ENCODE data around the gene DNM3.

DNM3 gene

DNA sequence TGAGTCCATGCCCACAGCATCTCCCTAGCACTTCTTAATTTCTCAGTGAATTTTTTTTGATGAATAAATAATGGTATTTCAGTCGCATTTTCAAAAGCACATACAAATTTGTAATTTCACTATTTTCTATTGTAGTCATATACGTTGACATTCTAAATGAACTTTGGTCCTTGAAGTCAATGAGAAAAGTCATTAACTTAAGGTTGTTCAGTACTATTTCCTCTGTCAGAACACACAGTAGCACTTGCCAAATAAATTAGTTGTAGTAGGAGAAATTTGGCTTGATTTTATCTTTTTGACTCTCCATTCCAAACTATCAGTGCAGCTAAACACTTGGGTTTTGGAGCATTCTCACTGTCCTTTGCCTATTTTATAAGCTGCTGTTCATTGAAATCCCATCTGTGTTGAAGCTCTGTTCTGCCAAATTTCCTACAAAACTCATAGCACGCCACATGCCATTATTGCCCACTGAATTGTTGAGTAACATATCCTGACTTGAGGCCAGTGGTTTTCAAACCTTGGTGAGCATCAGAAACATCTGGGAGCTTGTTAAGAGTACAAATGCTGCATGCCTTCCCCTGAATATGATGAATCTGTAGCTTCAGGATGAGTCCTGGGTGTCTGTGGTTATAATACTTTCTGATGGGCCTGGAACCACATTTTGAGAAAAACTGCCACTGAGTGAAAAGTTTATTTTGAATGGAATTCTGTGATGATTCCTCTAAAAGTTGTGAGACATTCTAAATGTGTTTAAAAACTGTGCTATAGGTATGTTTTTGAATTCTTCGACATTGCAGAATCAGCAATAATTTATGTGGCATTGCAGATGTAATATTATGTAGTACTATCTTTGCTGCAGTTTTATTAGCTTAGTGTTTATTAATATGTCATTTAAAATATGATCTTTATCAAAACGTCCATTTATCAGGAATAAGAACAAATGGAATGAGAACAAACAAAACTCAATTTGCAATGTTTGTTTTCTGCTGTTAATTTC is 78.9 kb downstream of the DNM3 start:
- DNase-seq (ENCODE audit: low read depth, low spot score), result no peak

DNA sequence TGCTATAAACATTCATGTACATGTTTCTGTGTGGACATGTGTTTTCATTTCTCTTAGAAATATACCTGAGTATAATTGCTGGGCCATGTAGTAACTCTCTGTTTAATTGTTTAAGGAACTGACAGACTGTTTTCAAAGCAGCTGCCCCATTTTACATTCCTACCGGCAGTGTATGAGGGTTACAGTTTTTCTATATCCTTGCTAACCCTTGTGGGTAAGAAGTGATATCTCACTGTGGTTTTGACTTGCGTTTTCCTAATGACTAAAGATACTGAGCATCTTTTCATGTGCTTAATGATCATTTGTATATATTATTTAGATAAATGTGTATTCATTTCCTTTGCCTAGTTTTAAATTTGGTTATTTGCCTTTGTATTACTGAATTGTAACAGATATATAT is 81.7 kb downstream of the DNM3 start:
- DNase-seq (ENCODE audit: low read depth, low spot score), result no peak

DNA sequence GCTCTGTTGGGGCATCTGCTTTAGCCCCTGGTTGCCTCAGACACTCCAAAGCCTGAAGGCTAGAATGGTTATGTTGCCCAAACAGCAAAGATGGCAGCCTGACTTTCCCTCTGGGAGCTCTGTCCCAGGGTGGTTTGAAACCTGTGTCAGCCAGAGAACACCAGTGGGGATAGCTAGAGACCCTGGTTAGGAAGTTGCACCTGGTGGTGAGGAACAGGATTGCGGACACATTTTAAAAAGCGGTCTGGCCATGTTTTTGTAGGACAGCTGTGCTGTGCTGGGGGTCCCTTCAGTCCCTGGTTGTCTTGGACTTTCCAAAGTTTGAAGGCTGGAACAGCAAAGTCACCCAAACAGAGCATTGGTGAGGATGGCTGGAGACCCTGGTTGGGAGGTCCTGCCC is 87.8 kb downstream of the DNM3 start:
- no peak for DNase-seq (ENCODE audit: low read depth, low spot score)

DNA sequence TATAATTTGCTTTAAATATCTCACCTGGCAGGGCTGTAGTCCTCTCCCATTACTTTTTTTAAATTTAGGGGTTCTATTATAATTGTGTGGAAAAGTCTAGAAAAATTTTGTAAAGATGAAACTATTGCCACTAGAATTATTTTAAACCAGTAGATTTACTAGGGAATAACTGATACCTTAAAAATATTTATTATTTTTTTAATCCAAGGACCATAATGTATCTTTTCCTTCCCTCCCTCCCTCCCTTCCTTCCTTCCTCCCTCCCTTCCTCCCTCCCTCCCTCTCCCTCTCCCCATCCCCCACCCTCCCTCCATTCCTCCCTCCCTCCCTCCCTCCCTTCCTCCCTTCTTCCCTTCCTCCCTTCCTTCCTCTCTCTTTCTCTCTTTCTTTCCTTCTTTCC is 90.5 kb downstream of the DNM3 start:
- no peak for DNase-seq (ENCODE audit: low read depth, low spot score)

DNA sequence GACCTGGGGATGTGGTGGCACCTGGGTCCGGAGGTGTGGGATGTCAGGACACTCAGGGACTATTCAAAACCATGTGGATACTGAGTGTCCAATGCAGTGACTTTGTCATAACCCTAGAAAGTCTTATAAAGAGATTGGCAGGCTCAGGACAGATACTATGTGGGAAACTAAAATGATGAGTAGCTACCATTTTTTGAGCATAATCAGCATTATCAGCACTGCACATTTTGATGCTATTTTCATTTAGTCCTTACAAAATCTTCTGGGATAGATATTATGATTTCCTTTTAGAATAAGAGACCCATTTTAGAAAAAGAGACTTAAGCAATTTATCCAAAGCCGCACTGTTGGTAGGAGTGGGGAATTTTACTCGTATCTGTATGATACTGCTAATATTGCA is 93.4 kb downstream of the DNM3 start:
- DNase-seq (ENCODE audit: low read depth, low spot score), result no peak

DNA sequence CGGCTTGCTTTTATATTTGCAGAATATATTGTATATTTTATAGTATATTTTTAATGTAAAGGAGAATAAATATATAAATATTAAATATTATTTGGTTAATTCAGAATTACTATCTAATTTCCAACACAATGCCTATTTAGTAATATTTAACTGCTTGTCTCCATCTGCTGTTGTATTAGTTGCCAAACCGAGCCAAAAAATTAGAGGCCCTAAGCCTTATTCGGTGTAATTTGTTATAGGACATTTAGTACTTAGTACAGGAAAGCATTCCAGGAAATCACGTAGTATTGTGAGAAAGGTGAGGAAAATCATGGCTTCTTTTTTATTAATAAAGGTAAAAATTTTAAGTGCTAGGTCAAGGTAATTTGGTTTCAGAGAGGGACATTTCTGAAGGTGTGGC is 93.8 kb downstream of the DNM3 start:
- no peak for DNase-seq (ENCODE audit: low read depth, low spot score)

DNA sequence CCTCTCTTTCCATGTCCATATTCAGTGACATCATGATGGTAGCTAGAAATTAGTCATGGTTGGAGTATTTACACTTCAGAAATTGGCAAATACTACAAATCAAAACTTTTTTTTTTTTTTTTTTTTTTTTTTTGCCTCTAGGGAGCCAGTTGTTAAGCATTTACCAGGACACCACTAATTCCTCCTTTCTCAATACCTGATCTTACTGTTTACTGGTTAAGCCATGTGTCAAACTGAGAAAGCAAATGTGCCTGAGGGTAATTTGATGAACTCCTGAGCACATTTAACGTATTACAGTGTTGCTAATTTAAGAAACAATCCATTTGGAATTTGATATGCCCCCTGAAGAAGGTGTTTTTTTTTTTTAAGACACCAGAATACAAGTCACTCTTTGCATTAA is 94.4 kb downstream of the DNM3 start:
- no peak for DNase-seq (ENCODE audit: low read depth, low spot score)

DNA sequence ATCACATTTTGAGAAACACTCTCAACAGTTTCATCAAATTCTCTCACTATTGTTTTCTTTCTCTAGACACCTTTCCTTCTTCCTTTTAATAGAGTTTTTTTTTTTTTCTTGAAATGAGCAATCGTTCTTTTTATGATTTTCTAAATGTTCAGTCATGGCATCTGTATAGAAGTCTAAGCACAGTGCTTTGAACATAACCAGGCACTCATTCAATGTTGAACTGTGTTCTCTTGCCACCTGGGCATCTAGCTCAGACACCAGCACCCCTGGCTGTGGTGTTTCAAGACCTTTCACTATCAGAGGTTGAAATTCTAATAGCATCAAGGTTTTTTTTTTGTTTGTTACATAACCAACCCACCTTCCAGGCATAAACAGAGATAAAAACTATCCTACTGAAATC is 96.6 kb downstream of the DNM3 start:
- DNase-seq (ENCODE audit: low read depth, low spot score), result no peak

DNA sequence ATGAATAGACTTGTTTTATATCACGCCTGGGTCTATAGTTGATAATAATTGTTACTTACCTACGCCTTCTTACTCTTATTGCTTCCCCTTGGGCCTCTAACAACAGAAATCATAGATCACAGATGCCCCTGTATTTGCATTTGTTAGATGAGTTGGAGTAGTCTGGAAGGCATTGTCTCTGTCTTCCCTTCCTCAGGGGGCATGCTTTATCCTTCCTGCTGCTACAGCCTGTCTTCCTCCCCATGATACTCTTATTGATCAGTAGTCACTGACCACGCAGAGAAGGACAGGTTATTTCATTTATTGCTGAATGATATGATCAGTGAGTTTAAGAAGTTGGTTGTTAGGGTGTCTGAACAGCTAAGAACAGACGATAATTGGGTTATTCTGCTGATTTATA is 98.4 kb downstream of the DNM3 start:
- DNase-seq (ENCODE audit: low read depth, low spot score), result no peak

DNA sequence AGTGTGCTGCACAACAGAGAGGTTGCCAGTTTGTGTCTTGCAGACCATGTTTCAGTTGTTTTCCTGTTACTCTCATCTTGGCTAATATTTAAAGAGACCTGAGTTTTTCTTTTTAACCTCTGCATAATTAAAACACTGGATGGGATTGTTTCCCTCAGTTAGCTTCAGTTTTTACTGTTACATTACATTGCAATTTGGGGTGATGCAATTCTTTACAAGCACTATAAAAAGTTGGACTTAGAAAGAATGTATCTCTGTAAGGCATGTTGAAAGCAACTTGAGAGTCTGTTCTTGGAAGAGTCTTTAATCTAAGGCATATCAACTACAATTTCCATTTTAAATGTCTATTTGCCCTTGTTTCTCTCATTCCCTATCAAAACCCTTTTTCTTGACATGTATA is 99.1 kb downstream of the DNM3 start:
- DNase-seq (ENCODE audit: low read depth, low spot score), result no peak

DNA sequence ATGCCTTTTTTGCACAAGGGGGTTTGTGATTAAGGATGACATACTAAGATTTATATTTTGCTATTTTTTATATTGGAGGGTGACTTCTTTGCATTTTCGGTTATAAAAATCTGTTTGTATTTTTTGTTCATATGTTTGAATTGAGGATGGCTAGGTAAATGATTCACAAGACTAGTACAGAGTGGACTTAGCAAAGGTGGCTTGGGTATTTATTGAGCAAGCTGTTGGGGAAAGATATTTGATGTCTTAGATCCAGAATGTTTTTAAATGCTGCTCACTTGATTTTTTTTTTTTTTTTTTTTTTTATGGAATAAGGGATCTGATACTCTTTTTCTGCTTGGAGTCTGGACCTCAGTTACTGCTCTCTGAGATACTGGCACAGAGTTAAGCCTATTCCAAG is 100.6 kb downstream of the DNM3 start:
- no peak for DNase-seq (ENCODE audit: low read depth, low spot score)

DNA sequence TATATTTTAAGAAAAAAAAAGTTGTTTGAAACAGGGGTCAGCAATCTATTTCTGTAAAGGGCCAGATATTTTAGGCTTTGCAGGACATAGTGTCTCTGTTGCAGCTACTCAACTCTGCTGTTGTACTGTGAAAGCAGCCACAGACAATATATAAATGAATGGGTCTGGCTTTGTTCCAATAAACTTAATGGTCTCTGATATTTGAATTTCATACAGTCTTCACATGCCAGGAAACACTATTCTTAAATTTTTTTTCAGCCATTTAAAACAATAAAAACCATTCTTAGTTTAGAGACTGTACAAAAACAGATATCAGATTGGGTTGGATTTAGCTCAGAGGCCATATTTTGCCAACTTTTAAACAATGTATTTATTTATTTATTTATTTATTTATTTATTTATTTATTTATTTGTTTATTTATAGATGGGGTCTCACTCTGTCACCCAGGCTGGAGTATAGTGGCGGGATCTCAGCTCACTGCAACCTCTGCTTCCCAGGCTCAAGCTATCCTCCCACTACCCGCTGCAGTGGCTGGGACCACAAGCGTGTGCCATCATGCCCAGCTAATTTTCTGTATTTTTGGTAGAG is 102.8 kb downstream of the DNM3 start:
- DNase-seq (ENCODE audit: low read depth, low spot score), result no peak

DNA sequence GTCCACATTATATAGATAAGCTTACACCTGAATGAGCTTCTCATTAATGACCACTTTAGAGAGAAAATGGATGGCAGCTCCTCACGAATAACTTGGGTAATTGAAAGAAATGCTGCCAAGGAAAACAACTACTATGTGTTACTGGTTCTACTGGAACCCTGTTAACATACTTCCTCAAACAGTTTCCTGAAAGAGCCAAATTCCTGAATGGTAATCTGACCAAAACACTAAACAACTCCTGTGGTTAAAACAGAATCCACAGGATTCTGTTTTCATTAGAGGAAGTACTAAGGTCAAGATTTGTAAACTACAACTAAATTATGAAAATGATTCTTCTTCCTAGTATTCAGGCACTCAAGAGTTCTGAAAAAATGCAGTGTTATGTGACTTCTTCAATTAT is 107.2 kb downstream of the DNM3 start:
- DNase-seq (ENCODE audit: low read depth, low spot score), result peak; percentile 8

DNA sequence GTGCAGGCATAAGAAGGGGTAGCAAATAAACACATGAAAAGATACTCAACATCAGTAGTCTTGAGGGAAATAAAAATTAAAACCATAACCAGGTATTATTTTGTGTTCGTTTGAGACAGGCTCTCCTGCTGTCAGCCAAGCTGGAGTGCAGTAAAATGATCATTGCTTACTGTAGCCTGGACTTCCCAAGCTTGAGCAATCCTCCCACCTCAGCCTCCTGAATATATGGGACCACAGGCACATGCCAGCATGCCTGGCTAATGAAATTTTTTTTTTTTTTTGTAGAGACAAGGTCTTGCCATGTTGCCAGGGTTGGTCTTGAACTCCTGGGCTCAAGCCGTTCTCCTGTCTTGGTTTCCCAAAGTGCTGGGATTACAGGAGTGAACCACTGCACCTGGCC is 108.0 kb downstream of the DNM3 start:
- no peak for DNase-seq (ENCODE audit: low read depth, low spot score)

DNA sequence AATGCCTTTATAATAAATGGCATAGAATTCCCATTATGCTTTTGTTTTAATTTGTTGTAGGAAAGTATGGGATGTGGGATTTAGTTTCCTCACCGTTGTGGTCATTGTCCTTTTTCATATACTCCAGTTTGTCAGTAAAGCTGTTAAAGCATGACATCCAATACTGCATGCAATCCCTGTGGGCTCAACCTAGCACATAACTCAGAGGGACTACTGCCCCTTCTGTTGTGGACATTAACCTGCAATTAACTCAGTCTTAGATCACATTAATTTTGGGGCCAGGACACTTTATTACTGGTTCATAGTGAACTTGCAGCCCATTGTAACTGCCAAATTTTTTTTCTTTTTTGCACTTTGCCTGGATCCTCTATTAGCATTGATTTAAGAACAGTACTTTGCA is 112.5 kb downstream of the DNM3 start:
- no peak for DNase-seq (ENCODE audit: low read depth, low spot score)

DNA sequence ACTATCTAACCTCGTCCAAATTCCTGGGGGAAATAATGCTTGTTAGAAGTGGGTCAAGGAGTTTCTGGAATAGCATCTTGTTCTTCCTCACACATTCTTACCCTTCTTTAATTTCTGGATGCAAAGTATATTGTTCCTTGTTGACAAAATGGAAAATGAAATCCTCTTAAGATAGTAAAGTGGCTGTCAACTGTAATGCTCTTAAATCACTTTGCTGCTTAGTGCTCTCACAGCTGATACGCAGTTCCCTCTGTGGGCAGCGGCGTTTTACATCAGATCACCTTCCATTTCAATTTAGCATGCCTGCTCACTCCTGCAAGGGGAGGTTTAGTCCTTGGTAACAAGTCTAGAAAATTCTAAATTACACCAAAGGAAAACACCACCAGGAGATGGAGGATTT is 113.1 kb downstream of the DNM3 start:
- DNase-seq (ENCODE audit: low read depth, low spot score), result no peak

DNA sequence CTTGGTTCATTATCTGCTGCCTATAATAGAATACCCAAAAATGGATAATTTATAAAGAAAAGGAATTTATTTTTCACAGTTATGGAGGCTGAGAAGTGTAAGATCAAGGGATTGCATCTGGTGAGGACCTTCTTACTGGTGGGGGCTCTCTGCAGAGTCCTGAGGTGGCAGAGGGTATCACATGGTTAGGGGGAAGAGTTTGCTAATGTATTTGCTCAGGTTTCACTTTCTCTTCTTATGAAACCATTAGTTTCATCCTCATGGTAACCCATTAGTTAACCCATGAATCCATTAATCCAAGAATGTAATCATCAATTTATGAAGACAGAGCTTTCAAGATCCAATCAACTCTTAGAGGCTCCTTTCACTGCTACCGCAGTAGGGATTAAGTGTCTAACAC is 120.6 kb downstream of the DNM3 start:
- no peak for DNase-seq (ENCODE audit: low read depth, low spot score)

DNA sequence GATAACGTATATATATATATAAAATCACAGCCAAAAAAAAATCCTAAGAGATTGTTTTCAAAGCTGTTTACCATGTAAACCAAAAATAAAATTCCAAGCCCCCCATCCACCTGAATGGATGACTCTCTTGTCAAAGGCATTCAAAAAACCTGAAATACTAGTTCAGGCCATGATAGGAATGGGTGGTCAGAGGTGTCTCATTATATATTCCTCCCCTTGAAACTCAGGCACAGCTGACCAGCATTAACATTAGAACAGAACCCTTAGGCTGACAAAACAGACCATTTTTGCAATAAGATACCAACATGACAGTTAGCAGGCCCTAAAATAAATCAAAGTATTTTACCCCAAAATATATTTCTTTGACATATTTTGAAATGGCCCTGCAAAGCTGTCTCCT is 122.5 kb downstream of the DNM3 start:
- peak; percentile 10 for DNase-seq (ENCODE audit: low read depth, low spot score)

DNA sequence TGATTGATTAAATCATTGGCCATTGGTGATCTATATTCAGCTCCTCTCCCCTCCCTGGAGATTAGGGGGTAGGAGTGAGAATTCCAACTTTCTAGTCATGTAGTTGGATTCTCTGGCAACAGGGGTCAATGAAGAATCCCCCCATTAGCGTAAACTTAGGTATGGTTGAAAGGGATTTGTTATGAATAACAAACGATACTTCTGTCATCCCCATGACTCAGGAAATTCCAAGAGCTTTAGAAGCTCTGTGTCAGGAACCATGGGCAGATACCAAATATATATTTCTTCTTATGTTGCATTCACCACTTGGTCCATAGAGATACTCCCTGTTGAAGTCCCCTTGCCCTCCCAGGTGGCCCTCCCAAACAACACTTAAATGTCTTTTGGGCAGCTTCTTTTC is 124.5 kb downstream of the DNM3 start:
- DNase-seq (ENCODE audit: low read depth, low spot score), result no peak

DNA sequence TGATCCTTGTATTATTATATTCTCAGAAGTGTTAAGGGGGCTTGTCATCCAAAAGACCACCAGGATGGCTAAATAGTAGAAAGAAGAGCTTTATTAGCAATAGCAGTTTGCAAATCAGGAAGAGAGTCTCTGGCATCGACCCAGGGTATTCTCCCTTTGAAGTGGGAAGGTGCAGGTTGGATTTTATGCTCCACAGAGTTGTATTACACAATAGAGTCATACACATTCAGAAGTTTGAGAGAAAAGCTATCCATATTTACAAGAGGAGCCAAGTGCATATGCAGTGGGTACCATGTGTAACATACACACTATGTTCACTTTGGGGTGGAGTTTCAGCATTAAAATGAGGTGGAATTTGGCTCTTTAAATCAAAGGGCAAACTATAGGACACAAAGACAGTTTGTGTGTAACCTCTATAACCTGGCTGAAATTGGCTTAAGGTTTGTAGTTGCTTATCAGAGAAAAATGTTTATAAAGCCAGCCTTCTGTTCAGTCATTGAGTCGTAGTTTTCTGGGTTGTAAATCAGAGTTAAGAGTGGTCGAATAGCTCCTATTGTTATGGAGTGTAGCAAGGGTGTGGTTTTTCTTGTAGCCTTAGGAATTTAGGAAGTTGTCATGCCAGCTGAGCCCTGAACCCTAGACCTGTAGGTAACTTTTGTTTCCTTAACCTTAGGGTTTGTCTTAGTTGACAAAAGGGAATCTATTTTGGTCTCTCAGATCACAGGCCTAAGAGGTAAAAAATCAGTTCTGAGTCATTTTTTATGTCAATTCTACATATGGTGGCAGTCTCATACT is 125.3 kb downstream of the DNM3 start:
- DNase-seq (ENCODE audit: low read depth, low spot score), result peak; percentile 35

DNA sequence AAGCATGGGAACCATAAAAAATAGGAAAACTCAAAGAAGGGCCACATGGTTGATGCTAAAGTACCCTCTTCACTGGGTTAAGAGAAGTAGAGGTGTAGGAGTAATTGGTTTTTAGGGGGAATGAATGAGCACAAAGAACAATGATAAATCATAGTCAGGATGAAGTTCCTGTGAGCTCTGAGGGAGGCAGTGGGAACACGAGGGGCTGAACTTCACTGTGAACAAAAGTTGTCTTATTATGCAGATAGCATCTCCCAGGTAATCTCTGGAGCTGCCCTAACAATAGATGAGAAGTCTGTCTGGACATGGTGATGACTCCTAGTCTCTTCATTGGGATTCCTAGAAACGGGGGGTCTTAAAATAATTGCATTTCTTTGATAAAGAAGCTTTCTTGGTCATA is 127.9 kb downstream of the DNM3 start:
- DNase-seq (ENCODE audit: low read depth, low spot score), result no peak

DNA sequence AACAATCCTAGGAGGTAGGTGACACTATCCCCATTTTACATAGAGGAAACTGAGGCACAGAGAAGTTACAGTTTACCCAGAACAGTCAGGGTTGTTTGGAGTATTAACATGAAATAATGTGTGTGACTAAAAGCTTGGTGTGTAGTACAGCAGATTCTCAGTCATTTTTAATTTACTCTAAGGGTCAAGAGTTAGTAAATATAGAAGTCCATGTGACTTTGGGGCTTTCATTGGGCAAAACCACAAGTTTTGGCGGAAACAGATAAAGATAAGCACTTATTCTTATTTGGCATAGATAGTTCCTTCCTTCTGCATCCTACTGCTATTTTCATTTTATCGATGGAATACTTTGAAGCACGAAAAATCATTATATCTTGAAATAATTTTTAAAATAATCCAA is 128.5 kb downstream of the DNM3 start:
- DNase-seq (ENCODE audit: low read depth, low spot score), result no peak

DNA sequence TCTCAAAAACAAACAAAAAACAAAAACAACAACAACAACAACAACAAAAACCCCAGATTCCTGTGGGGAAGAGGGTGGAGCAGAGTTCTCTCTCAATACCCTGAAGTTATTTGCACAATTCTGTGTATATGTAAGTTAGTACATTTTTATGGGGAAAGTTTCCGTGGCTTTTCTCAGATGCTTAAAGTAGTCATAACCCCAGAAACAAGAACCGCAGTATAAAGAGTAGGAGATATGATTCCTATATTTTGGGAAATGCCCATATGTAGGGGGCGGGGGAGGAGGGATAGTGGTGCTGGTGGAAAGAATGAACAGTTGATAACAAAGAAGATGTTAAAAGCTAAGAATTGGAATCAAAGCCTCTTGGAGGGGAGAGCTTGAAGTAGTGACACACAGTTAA is 131.5 kb downstream of the DNM3 start:
- DNase-seq (ENCODE audit: low read depth, low spot score), result no peak
